GM12872 (cell line): ENCODE results near the gene TRAF3.

Source experiments
- CTCF ChIP-seq: IDR thresholded peaks from 3 replicates; pipeline ENCODE4 v1.5.1; 2011; ENCODE audit warnings: low read depth, mild to moderate bottlenecking, low read length, moderate library complexity; ENCODE audit not compliant: insufficient read depth

TRAF3 gene

GRCh38 chr14:102870994-102871831, 94.0 kb downstream of the TRAF3 start:
- TF ChIP-seq CTCF = no peak

- no peak for TF ChIP-seq CTCF
Observed at GRCh38 chr14:102872020-102872419, 94.8 kb downstream of the TRAF3 start.

GRCh38 chr14:102873131-102873530, 95.9 kb downstream of the TRAF3 start:
- no peak for TF ChIP-seq CTCF

GRCh38 chr14:102873546-102874061, 96.4 kb downstream of the TRAF3 start:
- TF ChIP-seq CTCF = no peak

- no peak for TF ChIP-seq CTCF
Observed at GRCh38 chr14:102875652-102876051, 98.4 kb downstream of the TRAF3 start.

- peak; percentile 31; the same call in 1 of the 3 replicates for TF ChIP-seq CTCF
Observed at GRCh38 chr14:102878174-102878969, 101.1 kb downstream of the TRAF3 start.

GRCh38 chr14:102878970-102879460, 101.8 kb downstream of the TRAF3 start:
- no peak for TF ChIP-seq CTCF
